Loucy (cell line): Measurements from ENCODE around the gene PDGFA.

Experiments
- EZH2phosphoT487 ChIP-seq: fragments of 200-600 bp; IDR thresholded peaks from 2 replicates; pipeline ENCODE4 v1.6.1; 2018; ENCODE audit warnings: antibody characterized with exemption, mild to moderate bottlenecking, moderate library complexity, borderline replicate concordance
- TF ChIP-seq, protein P1 (sequence below): fragments of 200-600 bp; sonication (generic); conservative IDR thresholded peaks from 2 replicates; pipeline ENCODE4 v1.5.1; 2014; ENCODE audit warnings: mild to moderate bottlenecking, antibody characterized with exemption, low read length

DNA sequence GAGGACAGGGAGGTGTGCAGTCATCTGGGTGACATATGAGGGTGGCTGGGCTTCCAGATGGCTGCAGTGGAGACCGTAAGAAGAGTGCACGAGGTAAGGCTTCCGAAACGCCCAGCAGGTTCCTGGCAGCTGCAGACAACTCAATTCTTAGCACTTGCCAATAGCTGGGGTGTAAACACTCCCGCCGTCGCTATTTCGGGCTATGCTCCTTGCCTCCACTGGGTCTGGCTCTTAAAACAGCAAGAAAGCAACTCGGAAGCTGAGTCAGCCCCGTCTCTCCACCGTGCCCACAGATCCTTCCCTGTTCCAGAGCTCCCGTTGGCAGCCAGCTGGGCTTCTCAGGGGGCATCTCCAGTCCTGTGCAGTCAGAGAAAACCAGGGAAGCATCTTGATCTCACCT lies 6.1 kb upstream of the PDGFA start:
- TF ChIP-seq, protein P1, sequence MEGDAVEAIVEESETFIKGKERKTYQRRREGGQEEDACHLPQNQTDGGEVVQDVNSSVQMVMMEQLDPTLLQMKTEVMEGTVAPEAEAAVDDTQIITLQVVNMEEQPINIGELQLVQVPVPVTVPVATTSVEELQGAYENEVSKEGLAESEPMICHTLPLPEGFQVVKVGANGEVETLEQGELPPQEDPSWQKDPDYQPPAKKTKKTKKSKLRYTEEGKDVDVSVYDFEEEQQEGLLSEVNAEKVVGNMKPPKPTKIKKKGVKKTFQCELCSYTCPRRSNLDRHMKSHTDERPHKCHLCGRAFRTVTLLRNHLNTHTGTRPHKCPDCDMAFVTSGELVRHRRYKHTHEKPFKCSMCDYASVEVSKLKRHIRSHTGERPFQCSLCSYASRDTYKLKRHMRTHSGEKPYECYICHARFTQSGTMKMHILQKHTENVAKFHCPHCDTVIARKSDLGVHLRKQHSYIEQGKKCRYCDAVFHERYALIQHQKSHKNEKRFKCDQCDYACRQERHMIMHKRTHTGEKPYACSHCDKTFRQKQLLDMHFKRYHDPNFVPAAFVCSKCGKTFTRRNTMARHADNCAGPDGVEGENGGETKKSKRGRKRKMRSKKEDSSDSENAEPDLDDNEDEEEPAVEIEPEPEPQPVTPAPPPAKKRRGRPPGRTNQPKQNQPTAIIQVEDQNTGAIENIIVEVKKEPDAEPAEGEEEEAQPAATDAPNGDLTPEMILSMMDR, result no peak
- no peak for TF ChIP-seq EZH2phosphoT487
